NCI-H2081 treated with DMSO at 0.1 percent for 48 hours (cell line): ENCODE data around the gene SOCS2.
"Not testable (repeated sequence)": the region's sequence is repeated elsewhere in the genome, so short reads cannot be mapped to it uniquely, and the experiment has no call there.

Source experiments
- DNase-seq: peaks from one replicate; lab custom pipeline; 2025; lab: John Stamatoyannopoulos, UW

The SOCS2 gene

DNA sequence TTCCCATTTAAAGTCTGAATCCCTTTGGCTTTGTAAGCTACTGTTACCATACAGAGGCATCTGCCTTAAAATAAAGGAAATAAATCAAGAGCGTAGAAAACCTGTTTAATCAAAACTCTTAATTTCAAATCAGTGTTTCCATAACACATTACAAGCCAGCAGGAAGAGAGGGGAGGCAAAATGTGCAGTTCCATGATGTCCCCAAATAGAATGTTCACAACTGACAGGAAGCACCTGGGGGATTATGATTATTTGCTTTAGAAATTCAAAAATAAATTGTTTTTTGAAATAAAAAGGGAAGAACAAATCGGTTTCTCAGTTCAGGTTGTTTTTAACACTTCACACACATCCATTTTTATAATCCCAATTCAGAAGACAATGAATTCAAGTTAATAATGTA, 21.4 kb downstream of the SOCS2 start:
- no peak for DNase-seq

DNA sequence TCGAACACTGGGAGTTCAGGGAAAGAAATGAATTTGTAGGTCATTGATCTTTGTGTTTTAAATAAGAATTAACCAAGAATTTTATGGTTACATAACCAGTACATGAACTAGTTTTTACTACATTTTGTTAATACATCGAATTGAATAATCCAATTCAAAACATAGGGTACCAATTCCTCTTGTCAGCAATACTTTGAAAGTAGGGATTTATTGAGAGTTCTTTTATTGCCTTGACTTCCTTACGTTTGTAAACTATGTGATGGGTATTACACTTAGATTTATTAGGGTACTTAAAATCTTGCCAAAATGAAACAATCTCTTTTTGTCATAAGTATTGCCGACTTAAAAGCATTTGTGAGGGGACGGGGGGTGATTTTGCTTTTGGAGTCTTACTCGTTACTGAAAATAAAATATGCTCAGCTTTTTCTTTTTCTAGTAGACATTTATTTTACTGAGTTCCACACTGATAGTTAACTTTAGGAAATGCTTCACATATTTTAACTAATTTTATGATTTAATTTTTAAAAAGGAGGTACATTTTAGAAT, 22.4 kb downstream of the SOCS2 start:
- DNase-seq, result no peak

DNA sequence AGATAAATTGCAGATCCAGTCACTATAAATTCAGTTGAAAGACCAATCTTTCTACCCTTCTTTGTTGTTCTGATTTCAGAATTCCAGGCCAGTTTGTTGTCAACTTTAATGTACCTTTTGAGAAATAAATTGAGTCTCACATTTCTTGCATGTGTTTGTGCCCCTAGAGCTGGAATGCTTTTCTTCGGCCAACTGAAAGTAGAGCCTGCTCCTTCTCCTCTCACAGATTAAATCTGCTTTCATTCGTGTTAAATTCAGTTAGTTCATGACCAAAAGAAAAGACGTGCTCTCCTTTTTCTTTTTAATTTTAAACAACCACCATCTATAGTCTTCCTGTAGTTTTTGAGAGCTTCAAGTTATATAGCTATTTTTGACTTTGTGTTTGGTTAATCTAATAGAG, 22.9 kb downstream of the SOCS2 start:
- DNase-seq, result no peak

DNA sequence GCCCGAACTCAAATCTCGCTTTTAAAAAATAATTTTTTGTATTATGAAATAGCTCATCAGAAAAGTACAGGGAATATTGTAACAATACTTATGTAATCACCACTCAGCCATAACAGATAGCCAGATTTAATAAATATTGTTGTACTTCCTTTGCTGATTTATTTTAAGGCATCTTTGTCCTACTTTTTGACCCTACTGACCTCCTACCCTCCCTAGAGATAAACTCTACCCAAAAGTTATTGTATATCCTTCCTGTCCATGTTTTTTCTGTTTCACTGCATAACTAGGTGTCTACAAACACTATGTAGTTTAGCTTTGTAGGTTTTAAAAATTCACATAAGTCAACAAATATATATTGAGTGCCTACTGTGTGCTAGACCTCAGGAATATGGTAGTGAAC, 25.1 kb downstream of the SOCS2 start:
- no peak for DNase-seq

DNA sequence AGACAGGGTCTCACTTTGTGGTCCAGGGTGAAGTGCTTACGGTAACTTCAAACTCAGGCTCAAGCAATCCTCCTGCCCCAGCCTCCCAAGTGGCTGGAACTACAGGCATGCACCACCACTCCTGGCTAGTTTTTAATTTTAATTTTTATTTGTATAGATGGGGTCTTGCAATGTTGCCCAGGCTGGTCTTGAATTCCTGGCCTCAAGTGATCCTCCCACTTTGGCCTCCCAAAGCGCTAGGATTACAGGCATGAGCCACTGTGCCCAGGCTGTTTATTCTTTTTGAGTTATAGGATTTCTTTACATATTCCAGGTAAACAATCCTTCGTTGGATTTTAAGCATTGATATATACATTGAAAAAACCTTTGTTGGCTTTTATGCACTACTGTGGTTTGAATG, 26.7 kb downstream of the SOCS2 start:
- no peak for DNase-seq

DNA sequence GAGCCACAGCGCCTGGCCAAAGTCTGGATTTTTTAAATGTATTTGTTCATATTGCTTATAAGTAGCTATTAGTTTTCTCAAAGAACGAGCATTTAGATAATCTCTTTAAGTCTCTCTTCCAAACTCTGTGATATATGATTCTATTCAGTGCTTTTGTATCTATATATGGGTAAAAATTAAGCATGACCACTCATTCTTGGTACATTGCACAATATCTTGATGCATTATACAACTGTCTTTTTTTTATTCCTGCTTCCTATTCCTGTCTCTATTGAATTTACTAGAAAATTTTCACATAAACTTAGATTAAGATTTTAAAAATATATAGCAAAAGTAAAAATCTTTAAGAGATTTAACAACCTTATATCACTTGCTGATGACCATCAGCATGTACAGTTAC, 29.1 kb downstream of the SOCS2 start:
- no peak for DNase-seq

DNA sequence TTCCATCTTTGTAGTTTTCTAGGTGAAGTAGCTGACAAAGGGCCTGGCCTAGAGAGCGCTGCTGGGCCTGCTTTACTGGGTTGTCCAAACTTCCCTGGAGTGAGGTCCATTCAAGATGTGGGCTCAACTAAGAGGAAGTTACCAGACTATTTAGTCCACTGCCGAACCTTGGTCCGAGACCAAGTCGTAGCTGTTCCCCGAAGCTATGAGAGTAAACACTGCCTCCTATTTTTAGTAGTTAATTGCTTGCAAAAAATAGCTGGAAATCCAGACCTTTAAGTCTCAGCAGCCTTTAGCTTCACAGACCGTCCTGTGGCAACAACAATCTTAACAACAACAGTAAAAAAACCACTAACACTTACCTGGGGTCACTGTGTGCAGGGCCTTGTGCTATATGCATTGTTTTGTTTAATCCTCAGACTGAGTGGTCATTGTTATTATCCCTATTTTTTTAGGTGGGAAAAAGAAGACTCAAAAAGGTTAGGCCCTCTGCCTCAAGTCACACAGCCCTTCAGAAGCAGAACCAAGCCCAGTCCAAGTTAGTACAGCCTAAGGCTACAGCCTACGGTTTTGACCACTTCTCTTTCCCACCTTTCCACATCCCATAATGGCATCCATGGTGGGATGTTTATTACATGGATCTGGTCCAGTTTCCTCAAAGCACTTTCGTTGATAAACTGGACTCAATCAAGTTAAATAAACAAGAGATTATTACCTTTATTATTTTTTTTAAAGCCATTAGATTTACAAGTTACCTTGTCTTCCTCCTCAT, 30.6 kb downstream of the SOCS2 start:
- no peak for DNase-seq

DNA sequence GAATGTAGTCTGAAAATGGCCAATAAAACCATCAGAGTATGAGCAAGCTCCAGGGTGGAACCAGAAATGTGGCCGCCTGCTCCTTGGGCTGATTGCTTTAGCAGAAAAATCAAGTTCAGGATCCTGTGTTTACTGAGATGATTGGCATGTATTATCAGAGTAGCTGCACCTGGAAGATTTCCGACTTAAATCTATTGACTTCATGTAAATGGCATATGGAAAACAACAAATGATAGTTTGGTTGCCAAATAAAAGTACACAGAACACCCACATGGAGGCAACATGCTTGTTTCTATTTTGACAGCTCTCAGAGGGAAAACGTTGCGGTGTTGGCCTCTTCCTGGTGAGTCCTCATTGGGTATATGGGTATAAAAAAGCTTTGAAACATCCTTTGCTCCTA, 31.3 kb downstream of the SOCS2 start:
- no peak for DNase-seq

DNA sequence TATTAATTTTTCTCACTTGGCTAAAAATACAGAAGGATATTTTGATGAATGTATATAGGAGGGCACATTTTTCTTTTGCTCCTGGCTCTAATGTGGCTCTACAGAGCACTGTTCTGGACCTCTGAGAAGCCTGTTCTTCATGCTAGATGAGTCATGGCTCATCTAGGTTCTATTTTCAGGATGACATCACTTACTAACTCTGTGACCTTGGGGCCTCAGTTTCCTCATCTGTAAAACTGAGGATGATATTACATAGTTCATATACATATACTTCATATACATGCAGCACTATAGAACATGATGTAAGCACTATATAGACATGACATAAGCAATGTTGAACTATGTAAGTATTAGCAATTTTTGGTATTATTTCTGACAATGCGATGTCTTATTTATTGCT, 35.8 kb downstream of the SOCS2 start:
- DNase-seq, result no peak

DNA sequence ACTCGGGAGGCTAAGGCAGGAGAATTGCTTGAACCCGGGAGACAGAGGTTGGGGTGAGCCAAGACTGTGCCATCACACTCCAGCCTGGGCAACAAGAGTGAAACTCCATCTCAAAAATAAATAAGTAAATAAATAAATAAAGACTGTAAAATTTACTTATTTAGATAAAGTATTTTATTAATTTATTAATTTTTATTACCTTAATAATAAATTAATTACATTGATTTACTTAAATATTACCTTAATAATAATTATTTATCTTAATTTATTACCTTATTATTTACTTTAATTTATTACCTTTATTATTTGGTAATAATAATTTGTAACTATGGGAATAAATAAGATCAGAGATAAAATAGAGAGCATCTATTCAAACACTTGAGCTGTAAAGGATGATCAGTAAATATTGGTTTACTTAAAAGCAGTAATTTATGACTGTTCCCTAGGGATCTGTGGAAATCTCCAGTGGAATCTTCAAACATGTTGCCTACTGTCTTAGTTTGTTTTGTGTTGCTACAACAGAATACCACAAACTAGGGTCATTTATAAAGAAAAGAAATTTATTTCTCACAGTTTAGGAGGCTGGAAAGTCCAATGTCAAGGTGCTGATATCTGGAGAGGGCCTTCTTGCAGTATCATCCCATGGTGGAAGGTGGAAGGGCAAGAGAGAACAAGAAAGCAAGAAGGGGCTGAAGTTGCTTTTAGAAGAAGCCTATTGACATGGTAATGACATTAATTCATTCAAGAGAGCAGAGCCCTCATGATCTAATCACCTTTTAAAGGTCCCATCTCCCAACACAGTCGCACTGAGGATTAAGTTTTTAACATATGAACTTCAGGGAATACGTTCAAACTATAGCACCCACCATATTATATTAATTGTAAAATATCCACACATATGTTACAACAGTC, 37.1 kb downstream of the SOCS2 start:
- DNase-seq, result no peak

DNA sequence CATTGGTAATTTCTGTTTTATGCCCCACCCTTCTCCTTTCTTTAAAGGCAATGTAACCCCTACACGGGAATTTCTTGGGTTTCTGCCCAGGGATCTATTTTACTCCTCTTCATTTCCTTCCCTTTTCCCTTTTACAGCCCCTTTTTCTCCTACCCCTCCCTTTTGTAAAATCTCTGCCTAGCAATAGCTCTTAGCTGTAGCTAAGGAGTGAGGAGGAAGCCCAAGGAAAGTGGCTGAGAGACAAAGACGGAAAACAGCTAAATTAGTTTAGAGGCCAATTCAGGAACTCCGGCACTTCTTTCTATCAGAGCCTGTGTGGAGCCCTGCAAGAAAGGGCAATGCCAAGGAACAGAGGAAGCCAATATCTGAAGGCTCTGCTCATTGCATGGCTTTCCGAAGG, 40.3 kb downstream of the SOCS2 start:
- no peak for DNase-seq

DNA sequence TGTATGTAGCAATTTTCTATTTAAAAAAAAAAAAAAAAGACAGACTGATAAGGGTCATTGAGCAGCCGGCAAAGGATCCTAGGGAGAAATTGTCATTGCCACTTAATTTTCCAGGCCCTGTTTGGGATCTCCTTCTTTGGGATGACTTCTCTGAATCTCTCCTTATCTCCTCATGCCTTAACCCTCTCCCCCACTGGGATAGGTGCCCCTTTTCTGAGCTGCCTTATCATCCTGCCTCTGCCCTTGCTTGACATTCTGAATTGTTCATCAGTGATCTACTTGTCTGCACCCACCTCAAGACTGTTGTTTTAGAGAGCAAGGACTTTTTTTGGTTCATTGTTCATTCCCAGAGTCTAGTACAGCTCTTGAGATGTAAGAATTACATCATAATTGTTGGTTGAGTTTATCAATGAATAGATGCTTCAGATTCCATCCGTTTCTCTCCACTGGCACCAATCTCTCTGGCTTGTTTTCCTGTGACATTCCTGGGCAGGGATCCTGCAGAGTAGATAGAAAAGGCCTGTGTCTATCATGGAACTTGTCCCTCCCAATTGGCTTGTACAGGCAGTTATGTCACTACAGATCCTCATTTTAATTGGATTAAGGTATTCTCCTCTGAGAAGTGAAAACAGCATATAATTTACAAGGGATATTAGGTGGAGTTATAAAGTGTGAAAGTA, 42.6 kb downstream of the SOCS2 start:
- no peak for DNase-seq

DNA sequence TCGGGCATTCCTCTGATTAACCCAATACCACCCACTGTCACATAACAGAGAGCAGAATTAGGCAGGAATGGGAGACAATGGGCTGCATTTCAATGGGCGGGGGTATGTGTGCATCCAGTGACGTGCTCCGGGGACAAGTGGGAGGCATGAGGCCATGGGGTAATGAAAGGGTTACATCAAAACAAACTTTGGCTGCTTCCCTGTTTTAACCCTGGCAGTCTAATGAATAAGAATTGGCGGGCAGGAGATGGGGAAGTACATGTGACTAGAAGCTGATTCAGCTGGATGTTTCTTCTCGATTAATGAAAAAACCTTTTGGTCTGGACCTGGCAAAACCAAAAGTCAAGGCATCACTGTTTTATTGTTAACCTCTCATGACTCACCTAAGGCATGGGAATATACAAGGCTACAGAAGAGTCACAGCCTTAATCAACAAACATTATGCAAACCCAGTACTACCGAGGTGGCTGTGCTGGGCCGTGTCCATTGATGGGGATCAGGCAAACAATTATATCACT, 44.2 kb downstream of the SOCS2 start:
- DNase-seq, result no peak

DNA sequence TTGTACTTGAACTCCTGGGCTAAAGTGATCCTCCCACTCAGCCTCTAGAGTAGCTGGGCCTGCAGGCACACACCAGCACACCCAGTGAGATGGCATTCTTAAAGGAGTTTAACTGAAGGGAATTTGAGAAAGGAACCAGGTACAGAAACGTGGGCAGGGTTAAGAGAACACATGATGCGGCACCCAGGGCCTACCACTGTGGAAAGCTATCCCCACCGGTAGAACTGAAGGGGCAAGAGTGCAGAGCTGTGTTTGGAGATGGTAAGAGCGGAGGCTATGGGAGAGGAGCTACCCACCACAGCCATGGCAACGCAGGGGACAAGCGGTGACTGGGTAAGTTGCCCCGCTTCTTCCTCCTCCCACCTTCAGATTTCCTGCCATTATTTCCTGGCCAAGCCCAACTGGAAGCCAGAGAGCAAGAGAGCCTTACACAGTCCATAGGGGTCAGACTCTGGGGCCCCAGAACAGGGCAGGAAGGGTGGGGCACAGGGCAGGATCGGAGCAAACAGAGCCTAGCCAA, 46.5 kb downstream of the SOCS2 start:
- no peak for DNase-seq

DNA sequence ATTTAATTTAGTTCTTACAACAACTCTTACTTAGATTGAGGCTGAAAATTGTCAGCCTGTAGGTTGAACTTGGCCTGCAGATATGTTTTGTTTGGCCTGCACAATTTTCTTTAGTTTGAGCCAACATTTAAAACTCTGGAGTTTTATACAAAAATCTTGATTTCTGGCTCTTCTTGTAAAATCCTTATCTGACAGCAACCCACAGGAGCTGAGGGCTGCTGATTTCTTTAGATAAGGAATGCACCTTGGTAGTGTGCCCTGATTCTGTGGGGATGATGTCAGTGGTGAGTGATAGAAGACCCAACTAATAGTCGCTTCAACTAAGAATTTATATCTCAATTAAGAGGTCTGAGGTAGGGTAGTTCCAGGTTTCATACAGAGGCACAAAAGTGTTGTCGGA, 49.5 kb downstream of the SOCS2 start:
- DNase-seq, result no peak

DNA sequence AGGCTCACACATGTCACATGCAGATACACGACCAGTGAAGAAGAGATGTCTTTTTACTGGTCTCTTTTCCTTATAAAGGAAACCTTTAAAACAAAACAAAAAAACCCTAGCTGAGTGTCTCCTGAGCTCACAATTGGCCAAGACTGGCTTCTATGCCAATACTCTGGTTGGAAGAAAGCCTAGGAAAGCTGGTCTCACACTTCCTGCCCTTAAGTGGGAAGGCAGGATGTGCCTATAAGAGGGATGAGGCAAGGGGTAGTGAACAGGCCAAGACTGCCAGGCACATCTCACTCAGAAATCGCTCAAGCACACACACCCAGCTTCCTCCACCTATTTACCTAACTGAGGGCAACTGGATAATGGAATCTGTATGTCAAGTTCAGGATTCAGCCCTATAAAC, 50.0 kb downstream of the SOCS2 start:
- DNase-seq, result no peak

DNA sequence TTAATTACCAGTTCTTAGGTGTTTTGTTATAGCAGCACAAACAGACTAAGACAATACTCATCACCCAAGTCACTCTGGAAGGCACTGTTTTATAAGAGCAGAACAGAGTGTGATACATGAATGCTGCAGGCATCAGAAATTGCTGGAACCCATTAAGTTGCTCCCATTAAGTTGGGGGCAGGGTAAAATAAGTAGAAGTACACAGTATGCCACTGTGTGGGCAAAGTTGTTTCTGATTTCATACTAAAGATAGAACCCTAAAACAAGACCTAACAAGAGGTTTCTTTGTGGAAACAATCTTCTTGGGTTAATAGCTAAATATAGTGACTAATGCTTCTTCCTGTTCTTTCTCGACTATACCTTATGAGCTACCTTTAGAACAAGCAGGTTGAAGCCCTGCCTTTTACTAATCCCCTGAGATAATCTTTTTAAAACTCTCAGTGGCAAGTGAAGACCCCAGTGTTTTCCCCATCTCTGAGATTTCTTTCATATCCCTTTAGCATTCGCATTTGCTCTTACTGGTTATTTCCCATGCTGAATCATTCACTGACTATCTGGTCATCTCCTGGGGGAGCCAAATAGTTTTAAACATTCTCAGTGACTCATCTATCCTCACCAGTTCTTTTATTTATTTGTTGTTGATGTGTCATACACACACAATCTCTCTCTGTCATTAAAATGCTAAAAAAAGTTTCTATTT, 52.3 kb downstream of the SOCS2 start:
- DNase-seq, result no peak

DNA sequence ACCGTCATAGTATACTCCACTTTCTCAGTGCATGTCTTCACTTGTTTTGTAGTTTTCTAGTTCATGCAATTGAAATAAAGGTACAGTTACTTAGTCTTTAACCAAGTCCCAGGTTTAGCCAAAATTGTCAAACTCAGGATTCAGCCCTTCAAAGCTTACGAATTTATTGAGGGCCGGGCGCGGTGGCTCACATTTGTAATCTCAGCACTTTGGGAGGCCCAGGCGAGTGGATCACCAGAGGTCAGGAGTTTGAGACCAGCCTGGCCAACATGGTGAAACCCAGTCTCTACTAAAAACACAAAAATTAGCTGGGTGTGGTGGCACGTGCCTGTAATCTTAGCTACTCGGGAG, 52.8 kb downstream of the SOCS2 start:
- DNase-seq, result not testable (repeated sequence)

DNA sequence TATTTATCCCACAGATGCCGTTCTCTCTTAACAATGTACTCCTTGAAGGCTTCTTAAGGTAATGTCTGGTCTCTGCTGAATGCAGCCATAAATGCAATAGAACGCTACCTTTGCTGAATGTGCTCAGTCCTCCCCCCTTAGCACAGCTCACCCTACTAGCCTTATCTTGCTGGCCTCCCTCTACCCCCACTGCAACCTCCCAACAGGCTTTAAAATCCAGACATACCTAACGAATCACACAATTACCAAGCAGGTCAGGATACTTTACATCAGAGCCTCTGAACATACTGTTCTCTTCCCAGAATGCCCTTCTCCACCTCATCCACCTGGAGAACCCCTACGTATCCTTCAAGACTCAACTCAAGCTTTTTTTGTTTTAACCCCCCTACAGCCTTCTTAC, 53.7 kb downstream of the SOCS2 start:
- no peak for DNase-seq
